ENCODE results near the gene ZPBP2.

GRCh38 chr17:39848600-39848999, 19.4 kb upstream of the ZPBP2 start:
- TF ChIP-seq CTCF (IDR thresholded peaks at IDR 0.05): no peak
- TF ChIP-seq POLR2A (IDR thresholded peaks at IDR 0.05): no peak
